Activated CD4-positive, alpha-beta T cell treated with anti-CD3 and anti-CD28 coated beads, Interleukin-2, Interleukin-6, amounts not matched to agents 100 ng/mL and 50 ng/mL, durations not matched to agents 16 hours and 8 hours (primary cell): ENCODE results near the gene TLCD3B.

Experiments used
- DNase-seq: peaks from one replicate; pipeline ENCODE4 v3.0.0-alpha.2; 2020

Gene TLCD3B

DNA sequence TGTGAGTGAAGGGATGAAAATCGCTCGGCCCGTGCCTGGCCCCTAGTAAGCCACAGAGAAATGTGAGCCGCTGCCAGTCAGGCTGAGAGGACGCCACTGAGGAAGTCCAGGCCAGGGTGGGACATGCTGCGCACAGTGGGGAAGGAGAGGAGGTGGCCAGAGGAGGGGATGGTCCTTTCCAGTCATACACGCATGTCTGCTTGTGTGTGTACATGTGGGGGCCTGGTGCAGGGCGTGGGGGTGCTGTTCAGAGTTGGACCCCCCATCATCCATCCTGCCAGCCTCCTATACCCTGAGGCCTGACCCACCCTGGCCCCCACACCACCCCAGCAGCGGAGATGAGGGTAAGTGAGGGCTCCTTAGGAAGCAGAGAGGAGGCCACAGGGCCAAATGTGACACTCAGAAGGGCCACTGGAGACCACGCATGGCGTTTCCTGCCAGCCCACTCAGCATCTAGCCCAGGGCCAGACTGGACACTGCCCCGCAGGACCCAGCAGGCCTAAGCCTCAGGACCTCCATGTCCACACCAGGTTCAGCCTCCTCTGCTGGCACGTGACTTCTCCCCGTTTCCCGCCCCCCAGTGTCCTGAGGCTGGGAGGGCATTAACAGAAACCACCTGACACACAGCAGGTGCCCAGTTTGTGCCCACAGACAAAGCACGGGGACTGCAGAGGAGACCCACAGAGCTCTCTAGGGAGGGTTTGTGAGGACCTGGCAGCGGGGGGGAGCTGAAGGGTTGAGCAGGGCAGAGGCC is 27.2 kb downstream of the TLCD3B start:
- no peak for DNase-seq

DNA sequence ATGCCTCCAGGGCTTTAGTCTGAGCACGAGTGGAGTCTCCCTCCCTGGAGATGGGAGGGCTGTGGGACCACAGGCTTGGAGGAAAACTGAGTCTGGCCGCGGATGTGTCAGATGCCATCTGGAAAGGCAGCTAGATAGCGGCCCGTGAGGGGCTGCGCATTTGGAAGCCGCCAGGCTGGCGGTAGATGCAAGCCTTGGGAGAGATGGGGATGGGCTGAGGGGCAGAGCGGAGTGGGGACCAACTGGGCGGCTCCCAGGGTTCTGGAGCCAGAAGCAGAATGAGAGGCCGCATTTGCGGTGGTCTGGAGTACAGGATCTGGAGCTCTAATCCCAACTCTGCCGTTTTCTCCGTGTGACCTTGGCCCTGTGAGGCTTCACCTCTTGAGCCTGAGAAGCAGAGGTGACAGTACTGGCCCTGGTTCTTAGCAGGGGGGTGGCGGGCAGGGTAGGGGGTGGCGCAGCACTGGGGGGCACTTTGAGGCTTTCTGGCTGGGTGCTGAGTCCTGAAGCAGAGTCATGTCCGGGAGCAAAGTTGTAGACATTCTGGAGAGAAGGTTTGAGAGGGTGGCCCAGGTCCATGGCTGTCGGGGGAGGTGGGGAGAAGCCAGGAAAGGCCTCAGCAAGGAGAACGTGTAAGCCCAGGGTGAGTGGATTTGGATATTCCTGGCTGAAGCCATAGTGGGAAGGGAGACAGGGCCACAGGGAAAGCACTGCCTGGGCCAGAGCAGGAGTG is 28.3 kb downstream of the TLCD3B start:
- DNase-seq: no peak

DNA sequence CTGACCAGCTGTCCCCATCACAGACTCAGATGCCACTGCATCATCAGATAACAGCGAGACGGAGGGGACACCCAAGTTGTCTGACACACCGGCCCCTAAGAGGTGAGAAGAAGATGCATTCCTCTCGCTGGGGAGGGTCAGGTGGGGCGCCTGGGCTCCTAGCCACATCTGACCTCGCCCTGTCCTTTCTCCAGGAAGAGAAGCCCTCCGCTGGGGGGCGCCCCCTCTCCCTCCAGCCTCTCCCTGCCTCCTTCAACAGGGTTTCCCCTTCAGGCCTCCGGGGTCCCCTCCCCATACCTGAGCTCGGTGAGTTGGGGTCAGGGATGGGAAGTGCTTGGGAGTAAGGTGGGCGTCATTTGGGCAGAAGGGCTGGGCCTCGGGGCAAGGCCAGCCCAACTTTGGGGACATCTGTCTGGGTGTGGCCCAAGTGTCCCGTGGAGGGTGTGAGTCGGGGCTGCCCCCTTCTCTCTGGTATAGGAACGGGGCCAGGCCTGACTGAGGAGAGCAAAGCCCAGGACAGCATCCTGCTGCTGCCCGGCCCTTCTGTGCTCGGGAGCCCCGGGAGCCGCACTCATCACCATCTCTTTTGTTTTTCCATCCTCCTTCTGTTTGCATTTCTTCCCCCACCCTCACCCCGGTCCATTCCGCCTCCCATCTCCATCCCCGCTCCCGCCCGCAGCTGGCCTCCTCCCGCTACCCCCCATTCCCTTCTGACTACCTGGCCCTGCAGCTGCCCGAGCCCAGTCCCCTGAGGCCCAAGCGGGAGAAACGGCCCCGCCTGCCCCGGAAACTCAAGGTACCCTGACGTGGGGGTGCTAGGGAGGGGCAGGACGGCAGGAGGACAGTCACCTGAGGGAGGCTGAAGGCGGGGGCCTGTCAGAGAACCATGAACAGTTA is 30.1 kb downstream of the TLCD3B start:
- DNase-seq: no peak

DNA sequence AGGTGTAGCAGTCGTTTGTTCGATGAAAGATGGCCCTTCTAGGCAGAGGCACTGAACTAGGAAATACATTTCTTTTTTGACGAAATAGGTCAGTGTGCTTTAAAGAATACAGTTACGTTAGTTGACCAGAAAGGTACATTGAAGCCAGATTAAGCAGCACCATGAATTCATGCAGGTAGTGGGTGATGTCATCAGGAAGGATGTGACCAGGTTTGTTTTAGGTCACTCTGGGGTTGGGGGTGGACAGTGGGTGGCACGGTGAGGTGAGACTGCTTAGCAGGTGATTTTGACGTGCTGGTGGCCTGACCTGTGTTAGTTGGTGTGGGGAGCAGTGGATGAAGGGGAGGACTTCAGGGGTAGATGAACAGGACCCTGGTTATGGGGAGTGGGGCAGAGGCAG is 31.5 kb downstream of the TLCD3B start:
- DNase-seq: no peak

DNA sequence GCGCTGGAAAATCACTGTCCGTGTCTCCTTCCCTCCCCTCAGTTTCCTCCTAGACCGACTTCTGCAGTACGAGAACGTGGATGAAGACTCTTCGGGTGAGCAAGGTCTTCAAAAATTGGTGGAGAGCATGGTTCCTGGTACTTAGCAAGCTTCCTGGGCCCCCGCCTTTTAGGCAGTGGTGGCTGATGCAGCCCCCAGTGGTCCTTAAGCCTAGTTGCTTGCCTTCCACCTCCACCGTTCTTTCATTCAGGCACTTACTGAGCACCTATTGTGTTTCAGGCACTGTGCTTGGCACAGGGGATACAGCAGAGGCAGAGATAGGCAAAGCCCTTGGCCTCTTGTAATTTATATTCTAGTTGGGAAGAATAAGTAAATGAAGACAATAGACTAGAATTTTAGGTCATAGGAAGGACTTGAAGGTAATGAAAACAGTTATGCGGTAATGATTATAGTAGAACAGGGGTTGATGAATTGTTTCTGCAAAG is 34.3 kb downstream of the TLCD3B start:
- peak; percentile 14 for DNase-seq

- peak; percentile 100 for DNase-seq
Observed at GRCh38 chr16:29995911-29996765, 34.9 kb downstream of the TLCD3B start, which contains the start of gene INO80E. INO80E (plus strand) TSS chr16:29996241; CDS start chr16:29996311, 70 bp downstream.

GRCh38 chr16:29995324-29995910 is 35.7 kb downstream of the TLCD3B start, which contains the start of gene HIRIP3:
HIRIP3 (minus strand) TSS chr16:29995617; CDS start chr16:29995605, 12 bp downstream.
- DNase-seq: peak; percentile 93

GRCh38 chr16:29994600-29995323 is 36.3 kb downstream of the TLCD3B start:
- DNase-seq: peak; percentile 83

DNA sequence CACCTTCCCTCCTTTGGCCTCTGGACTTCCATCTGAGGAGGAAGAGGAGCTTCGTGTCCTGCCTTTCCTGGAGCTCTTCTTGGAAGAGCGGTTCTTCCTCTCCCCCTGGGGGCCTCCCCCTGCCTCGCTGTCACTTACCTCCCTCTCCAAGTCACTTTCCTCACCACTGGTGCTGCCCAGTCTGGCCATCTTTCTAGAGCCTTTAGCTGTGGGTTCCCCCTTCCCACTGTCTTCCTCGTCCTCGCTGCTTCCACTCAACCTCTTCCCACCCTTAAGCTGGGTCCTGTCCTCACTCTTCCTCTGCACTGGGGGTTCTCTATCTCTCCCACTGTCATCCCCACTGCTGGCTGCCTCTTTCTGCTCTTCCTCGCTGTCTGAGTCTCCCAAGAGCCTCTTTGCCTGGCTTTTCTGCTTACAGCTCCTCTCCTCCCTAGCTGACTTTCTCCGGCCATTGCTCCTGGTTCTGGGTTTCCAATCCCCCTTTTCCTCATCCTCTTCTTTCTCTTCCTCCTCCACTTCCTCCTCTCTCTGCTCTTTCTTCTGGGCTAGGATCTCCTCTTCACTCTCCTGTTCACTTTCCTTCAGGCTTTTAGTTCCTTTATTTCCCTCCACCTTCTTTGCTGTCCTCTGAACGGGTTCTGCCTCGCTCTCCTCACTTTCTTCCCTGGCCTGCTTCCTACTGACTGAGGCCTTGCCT is 37.0 kb downstream of the TLCD3B start:
- no peak for DNase-seq

DNA sequence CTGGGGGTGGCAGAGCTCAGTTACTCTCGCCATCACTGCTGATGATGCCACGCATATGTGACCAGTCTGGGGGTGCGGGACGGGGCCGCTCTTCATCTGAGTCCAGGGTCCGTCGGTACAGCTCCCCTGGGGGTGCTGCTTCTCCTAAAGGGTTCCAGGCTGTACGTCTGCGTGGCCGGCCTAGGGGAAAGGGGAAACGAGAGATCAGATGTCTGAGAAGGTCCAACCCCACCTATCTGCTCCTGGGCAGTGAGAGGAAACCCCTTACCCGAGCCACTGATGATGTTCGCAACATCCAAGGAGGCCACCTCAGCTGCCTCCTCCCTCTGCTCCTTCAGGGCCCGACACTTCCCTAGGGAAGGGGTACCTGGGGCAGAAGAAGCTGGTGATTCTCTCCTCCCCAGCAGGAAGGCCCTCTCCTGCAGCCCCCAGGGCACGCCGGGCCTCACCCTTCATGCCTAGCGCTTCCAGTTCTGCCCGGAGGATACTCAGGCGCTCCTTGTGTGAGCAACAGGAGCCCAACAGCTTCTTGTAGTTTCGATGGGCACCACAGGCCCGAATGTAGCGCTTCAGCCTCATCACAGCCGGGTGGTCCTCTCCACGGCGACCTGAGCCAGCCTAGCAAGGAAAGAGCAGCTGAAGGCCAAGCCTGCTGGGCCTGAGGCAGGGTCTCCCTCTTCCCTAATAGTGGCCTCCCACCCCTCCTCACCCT is 37.7 kb downstream of the TLCD3B start:
- no peak for DNase-seq

DNA sequence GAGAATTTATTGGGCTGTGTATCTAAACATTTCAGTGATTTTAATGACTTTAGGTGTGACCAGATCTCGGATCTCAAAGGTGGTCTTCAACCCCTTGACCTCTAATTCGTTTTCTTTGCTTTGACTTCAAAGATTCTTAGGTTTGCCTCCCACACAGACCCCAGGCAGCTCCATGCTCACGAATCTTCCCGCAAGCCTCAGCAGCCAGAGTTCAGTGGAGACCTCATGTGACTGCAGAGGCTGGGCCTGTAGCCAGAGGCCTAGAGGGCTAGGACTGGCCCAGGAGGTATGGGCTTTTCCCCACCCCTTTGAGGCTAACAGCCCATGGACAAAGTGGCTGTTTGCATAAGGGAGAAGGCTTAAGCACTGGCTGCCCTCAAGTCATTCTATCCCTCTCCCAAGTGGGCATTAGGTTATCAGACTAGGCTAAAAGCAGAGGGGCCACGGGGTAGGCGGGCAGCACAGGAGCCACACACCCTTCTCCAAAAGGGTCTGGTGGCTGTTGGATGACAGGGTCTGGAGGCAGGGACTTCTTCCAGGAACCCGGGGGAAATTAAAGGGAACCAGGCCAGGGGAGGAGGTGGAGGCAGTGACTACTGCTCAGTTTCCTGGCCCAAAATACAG is 38.6 kb downstream of the TLCD3B start:
- DNase-seq: no peak

- no peak for DNase-seq
Observed at GRCh38 chr16:29991571-29991904, 39.5 kb downstream of the TLCD3B start.

- no peak for DNase-seq
Observed at GRCh38 chr16:29990883-29991570, 40.0 kb downstream of the TLCD3B start.

GRCh38 chr16:29990034-29990433 is 41.0 kb downstream of the TLCD3B start:
- no peak for DNase-seq

GRCh38 chr16:29989111-29989858 is 41.8 kb downstream of the TLCD3B start:
- DNase-seq: no peak

- no peak for DNase-seq
Observed at GRCh38 chr16:29988346-29989075, 42.6 kb downstream of the TLCD3B start.
